ENCODE measurements around the gene KRTAP12-1.

DNA sequence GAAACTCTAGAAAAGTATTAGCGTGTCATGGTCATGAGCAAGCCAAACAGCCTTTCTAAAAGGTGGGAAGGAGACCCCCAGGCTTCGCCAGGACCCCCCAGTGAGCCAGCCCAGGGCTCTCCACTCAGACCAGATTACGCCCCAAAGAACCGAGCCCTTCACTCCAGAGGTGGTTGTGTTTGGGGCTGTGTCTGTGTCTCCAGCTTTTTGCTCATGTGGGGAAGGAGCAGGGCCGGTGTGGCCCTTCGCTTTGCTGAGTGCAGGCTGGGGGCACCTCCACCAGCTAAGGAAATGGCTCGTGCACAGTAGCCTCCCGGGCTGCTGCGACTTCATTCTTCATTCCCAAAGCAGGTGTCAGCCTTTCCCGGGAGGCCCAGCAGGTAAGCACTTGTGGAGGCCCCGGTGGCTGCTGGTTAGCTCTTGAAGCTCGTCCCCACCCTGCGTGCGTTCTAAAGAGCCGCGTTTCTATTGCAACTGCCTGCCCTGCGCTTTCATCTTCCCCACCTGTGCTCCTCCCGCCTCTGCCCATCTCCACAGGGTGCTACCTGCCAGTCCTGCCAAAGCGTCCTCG, 28.9 kb upstream of the KRTAP12-1 start:
- TF ChIP-seq, protein P1, sequence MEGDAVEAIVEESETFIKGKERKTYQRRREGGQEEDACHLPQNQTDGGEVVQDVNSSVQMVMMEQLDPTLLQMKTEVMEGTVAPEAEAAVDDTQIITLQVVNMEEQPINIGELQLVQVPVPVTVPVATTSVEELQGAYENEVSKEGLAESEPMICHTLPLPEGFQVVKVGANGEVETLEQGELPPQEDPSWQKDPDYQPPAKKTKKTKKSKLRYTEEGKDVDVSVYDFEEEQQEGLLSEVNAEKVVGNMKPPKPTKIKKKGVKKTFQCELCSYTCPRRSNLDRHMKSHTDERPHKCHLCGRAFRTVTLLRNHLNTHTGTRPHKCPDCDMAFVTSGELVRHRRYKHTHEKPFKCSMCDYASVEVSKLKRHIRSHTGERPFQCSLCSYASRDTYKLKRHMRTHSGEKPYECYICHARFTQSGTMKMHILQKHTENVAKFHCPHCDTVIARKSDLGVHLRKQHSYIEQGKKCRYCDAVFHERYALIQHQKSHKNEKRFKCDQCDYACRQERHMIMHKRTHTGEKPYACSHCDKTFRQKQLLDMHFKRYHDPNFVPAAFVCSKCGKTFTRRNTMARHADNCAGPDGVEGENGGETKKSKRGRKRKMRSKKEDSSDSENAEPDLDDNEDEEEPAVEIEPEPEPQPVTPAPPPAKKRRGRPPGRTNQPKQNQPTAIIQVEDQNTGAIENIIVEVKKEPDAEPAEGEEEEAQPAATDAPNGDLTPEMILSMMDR (IDR thresholded peaks at IDR 0.05) = no peak
- no peak for TF ChIP-seq POLR2A (IDR thresholded peaks at IDR 0.05)

All from heart left ventricle (tissue), 13 donors.